ENCODE measurements around the gene RNASEL.

GRCh38 chr1:182628657-182629056, 39.6 kb upstream of the RNASEL start:
- no peak for TF ChIP-seq EZH2 (IDR thresholded peaks at IDR 0.05; ENCODE audit: low read depth, unreplicated experiment)
- TF ChIP-seq, protein P1, sequence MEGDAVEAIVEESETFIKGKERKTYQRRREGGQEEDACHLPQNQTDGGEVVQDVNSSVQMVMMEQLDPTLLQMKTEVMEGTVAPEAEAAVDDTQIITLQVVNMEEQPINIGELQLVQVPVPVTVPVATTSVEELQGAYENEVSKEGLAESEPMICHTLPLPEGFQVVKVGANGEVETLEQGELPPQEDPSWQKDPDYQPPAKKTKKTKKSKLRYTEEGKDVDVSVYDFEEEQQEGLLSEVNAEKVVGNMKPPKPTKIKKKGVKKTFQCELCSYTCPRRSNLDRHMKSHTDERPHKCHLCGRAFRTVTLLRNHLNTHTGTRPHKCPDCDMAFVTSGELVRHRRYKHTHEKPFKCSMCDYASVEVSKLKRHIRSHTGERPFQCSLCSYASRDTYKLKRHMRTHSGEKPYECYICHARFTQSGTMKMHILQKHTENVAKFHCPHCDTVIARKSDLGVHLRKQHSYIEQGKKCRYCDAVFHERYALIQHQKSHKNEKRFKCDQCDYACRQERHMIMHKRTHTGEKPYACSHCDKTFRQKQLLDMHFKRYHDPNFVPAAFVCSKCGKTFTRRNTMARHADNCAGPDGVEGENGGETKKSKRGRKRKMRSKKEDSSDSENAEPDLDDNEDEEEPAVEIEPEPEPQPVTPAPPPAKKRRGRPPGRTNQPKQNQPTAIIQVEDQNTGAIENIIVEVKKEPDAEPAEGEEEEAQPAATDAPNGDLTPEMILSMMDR (conservative IDR thresholded peaks at IDR 0.05; ENCODE audit: low read depth in 2 of 2), result 0 out of 4 replicates have a peak, but pooled peaks have one; percentile 10 to 22

Measured in GM23338 (cell line).